ENCODE data around the gene UBE3B. TPM values are rescaled to one million over a fixed set of nuclear protein-coding genes. Genes with fewer than 3 reads are reported as not detected.

The UBE3B gene
- total RNA-seq, 2 donors from 2014 or later = 32.0 to 39.8 TPM

DNA sequence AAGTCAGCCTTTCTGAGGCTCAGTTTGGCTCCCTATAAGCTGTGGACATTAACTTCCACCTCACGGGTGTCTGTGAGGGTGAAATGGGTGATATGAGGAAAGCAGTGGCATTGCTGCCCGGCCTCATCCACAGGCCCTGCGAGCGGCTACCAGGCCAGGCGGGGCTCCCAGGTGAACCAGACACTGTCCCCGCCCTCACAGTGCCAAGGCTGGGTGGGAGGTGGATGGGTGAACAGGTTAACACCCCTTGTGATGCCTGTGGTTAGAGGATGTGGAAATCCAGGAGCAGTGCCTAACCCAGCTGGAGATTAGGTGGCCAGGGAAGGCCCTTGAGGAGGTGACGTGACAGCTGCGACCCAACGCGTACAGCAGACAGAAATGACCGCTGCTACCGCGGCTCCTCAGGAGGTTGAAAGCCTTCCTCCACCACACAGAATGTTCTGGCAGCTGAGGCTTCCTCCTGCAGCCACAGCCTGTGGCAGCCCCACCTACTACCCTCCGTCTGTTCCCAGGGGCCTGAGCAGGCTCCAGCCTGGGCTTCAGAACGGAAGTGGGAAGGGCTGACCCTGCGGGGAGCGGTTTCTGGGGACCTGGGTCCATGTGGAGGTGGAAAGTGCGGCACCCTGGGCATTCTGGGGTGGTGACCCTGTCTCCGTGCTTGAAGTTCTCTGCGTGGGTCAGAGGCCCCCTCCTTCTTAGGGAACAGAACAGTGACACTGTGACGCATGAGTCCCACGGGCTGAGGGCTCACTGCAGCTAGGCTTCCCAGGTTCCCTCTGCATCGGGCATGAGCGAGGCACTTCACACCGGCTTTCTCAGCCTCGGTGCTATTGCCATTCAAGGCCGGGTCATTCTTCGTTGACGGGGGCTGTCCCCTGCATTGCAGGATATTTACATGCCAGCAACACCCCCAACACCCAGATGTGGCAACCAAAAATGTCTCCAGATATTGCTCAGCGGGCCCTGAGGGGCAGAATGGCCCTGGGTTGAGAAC lies 86.2 kb downstream of the UBE3B start:
- Mint-ChIP-seq H3K4me3 (no peak overlapping the region), H3K9me3 (peaks cover 4% of the 10 kb centered on the region), H3K27ac (no peak overlapping the region), H3K27me3 (ENCODE audit: insufficient read depth) (no peaks in the 10 kb centered on the region), H3K4me1 (no peaks in the 10 kb centered on the region), H3K36me3 (ENCODE audit: low read depth) (peaks cover 24% of the 10 kb centered on the region)
- Histone ChIP-seq H3K4me3 (ENCODE audit: low read length) (no peak overlapping the region), H3K4me1 (ENCODE audit: control insufficient read depth, insufficient read depth, low read length) (no peaks in the 10 kb centered on the region), H3K36me3 (ENCODE audit: control insufficient read depth, insufficient read depth, low read length) (peaks cover 6% of the 10 kb centered on the region), H3K9ac (ENCODE audit: extremely low read depth, low read length, poor library complexity, severe bottlenecking) (no peak overlapping the region), H3K27me3 (ENCODE audit: control insufficient read depth, insufficient read depth, low read length, poor library complexity, severe bottlenecking) (no peaks in the 10 kb centered on the region), H3K27ac (ENCODE audit: low read depth, low read length) (no peak overlapping the region), H3K9me3 (ENCODE audit: control insufficient read depth, low read length) (no peaks in the 10 kb centered on the region)
- TF ChIP-seq, protein P1, sequence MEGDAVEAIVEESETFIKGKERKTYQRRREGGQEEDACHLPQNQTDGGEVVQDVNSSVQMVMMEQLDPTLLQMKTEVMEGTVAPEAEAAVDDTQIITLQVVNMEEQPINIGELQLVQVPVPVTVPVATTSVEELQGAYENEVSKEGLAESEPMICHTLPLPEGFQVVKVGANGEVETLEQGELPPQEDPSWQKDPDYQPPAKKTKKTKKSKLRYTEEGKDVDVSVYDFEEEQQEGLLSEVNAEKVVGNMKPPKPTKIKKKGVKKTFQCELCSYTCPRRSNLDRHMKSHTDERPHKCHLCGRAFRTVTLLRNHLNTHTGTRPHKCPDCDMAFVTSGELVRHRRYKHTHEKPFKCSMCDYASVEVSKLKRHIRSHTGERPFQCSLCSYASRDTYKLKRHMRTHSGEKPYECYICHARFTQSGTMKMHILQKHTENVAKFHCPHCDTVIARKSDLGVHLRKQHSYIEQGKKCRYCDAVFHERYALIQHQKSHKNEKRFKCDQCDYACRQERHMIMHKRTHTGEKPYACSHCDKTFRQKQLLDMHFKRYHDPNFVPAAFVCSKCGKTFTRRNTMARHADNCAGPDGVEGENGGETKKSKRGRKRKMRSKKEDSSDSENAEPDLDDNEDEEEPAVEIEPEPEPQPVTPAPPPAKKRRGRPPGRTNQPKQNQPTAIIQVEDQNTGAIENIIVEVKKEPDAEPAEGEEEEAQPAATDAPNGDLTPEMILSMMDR (conservative IDR thresholded peaks at IDR 0.05) = no peak
- 93 to 97% methylated on average over 21 to 30 of the region's 30 CpGs for WGBS, 2 experiments (ENCODE audit: insufficient coverage in 1 of 2, insufficient read length in 1 of 2)
- no peak for DNase-seq

DNA sequence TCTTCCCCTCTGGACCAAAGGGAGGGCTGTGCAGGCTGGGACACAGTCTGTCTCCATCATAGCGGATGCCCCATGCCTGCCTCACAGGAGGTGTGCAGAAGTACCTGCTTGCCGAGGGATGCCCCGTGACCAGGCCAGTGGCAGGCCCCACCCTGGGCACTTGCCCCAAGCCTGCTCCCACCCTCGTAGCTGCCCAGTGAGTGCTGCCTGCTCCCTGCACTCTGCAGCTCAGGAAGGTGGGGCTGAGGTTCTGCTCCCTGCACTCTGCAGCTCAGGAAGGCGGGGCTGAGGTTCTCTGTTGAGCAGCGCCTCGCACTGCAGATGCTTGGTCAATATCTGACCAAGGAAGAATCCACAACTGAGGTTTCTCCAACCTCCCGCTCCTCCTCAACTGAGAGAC lies 89.0 kb downstream of the UBE3B start:
- H3K4me1 Mint-ChIP-seq = no peaks in the 10 kb centered on the region
- no peaks in the 10 kb centered on the region for H3K27me3 Mint-ChIP-seq (ENCODE audit: insufficient read depth)
- 91 to 93% methylated on average over 7 to 8 of the region's 8 CpGs for WGBS, 2 experiments (ENCODE audit: insufficient coverage in 1 of 2, insufficient read length in 1 of 2)
- peaks cover 24% of the 10 kb centered on the region for H3K36me3 Mint-ChIP-seq (ENCODE audit: low read depth)
- H3K27me3 ChIP-seq (ENCODE audit: control insufficient read depth, insufficient read depth, low read length, poor library complexity, severe bottlenecking) = no peaks in the 10 kb centered on the region
- TF ChIP-seq, protein P1 (conservative IDR thresholded peaks at IDR 0.05) = no peak
- H3K36me3 ChIP-seq (ENCODE audit: control insufficient read depth, insufficient read depth, low read length) = peaks cover 6% of the 10 kb centered on the region
- no peak overlapping the region for H3K9ac ChIP-seq (ENCODE audit: extremely low read depth, low read length, poor library complexity, severe bottlenecking)
- H3K9me3 Mint-ChIP-seq = peaks cover 4% of the 10 kb centered on the region
- H3K27ac ChIP-seq (ENCODE audit: low read depth, low read length) = no peak overlapping the region
- H3K9me3 ChIP-seq (ENCODE audit: control insufficient read depth, low read length) = no peaks in the 10 kb centered on the region
- no peak overlapping the region for H3K4me3 Mint-ChIP-seq
- no peaks in the 10 kb centered on the region for H3K4me1 ChIP-seq (ENCODE audit: control insufficient read depth, insufficient read depth, low read length)
- no peak for DNase-seq
- H3K4me3 ChIP-seq (ENCODE audit: low read length) = no peak overlapping the region
- no peak overlapping the region for H3K27ac Mint-ChIP-seq

GRCh38 chr12:109567296-109567695 lies 89.9 kb downstream of the UBE3B start:
- H3K9me3 Mint-ChIP-seq = peaks cover 3% of the 10 kb centered on the region
- no peaks in the 10 kb centered on the region for H3K4me1 ChIP-seq (ENCODE audit: control insufficient read depth, insufficient read depth, low read length)
- H3K4me3 ChIP-seq (ENCODE audit: low read length) = no peak overlapping the region
- H3K9me3 ChIP-seq (ENCODE audit: control insufficient read depth, low read length) = no peaks in the 10 kb centered on the region
- no peaks in the 10 kb centered on the region for H3K27me3 ChIP-seq (ENCODE audit: control insufficient read depth, insufficient read depth, low read length, poor library complexity, severe bottlenecking)
- WGBS, 2 experiments (ENCODE audit: insufficient coverage in 1 of 2, insufficient read length in 1 of 2) = 89% methylated on average over 10 of the region's 10 CpGs
- H3K27me3 Mint-ChIP-seq (ENCODE audit: insufficient read depth) = no peaks in the 10 kb centered on the region
- H3K4me1 Mint-ChIP-seq = no peaks in the 10 kb centered on the region
- H3K27ac ChIP-seq (ENCODE audit: low read depth, low read length) = no peak overlapping the region
- H3K9ac ChIP-seq (ENCODE audit: extremely low read depth, low read length, poor library complexity, severe bottlenecking) = no peak overlapping the region
- no peak overlapping the region for H3K4me3 Mint-ChIP-seq
- TF ChIP-seq, protein P1 (conservative IDR thresholded peaks at IDR 0.05) = no peak
- no peak overlapping the region for H3K27ac Mint-ChIP-seq
- no peak for DNase-seq
- peaks cover 6% of the 10 kb centered on the region for H3K36me3 ChIP-seq (ENCODE audit: control insufficient read depth, insufficient read depth, low read length)
- peaks cover 19% of the 10 kb centered on the region for H3K36me3 Mint-ChIP-seq (ENCODE audit: low read depth)
